ENCODE data around the gene AFF3.

The AFF3 gene

GRCh38 chr2:99728166-99728565, 414.2 kb downstream of the AFF3 start:
- no peak for DNase-seq

DNA sequence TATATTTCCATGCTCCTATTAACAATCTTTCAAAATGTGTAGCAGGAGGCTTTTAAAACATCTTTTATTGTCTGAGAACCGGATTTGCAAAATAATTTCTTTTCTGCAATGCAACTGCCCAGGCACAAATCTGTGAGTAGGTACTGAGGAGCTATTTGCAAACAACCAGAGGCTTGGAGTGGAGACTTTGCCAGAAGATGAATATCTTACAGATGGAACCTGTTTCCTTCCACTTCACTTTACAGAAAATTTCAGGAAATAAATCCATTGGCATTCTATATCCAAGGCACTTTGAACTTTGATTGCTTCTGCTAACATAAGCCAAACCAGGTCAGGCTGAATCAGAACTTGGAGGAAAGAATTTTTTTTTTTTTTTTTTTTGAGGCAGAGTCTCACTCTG, 415.2 kb downstream of the AFF3 start:
- no peak for DNase-seq

GRCh38 chr2:99726691-99727090, 415.7 kb downstream of the AFF3 start:
- DNase-seq: no peak

GRCh38 chr2:99725820-99726219, 416.6 kb downstream of the AFF3 start:
- no peak for DNase-seq

DNA sequence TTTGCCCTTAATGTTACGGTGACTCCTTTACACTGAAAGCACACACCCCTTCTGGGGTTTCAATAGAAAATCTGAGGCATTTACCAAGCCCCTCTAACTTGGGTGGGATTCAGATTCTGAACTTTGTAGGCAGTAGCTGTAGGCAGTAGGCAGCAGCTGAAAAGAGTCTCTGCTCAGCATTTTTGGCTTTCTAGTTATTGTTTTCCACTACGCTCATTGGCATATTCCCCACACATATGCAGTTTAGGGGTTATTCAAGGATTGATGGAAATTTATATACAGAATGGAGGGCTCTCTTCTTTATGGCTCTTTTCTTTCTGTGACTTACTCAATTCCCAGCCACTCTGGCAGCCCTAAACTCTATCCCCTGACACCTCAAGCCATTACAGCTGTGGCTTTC, 419.9 kb downstream of the AFF3 start:
- DNase-seq: no peak

- DNase-seq: no peak
Observed at GRCh38 chr2:99719102-99719501, 423.3 kb downstream of the AFF3 start.

GRCh38 chr2:99715956-99716355, 426.4 kb downstream of the AFF3 start:
- DNase-seq: no peak

- DNase-seq: no peak
Observed at GRCh38 chr2:99714349-99714748, 428.0 kb downstream of the AFF3 start.

DNA sequence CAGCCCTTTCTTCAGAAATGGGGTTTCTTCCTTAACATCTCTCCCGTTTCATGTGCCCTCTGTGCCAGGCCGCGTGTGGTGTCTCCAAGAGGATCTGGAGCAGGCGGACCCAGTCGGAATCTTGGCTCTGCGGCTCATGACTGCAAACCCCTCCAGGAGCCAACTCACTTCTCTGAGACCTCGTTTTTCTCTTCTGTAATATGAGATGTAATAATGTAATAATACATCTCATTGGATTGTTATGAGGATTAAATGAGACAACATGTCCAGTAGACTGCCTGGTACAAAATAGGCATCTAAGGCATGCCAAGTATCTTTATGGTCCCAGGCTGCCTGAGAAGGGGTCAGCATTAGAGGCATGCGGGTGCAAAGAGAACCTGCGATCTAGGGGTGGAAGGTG, 431.2 kb downstream of the AFF3 start:
- no peak for DNase-seq

DNA sequence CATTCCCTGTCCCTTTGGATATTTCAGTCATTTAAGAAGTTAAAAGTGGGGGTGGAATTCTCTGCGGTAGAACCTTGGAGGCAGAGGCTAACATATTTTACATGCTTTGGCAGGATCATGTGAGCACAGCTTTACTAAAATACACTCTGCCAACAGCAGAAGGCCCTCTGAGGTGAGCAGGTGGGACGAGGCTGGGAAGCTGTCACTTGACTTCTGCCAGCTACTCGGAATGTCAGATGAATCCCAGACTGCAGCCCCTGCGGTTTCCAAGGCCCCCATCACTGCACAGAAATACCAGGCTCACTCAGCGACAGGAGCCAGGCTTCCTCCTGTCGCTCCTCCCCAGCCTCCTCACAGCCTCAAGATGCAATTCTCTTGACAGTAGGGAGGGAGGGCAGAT, 431.7 kb downstream of the AFF3 start:
- DNase-seq: no peak

DNA sequence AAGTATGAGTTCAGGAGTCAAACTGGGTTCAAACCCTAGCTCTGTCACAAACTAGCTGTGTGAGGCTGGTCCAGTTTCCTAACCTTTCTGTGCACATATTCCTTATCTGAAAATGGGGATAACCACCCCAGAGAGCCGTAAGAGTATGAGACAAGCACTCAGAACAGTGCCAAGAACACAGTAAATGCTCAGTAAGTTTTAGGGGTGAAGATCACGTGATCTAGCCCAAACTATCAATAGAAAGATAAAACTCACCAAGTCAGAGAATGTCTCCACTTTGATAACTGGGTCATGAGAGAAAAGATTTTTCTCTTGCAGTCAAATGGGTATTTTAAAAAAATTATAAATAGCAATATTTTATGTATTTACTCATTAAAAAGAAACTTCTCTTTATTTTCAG, 433.2 kb downstream of the AFF3 start:
- DNase-seq: no peak

DNA sequence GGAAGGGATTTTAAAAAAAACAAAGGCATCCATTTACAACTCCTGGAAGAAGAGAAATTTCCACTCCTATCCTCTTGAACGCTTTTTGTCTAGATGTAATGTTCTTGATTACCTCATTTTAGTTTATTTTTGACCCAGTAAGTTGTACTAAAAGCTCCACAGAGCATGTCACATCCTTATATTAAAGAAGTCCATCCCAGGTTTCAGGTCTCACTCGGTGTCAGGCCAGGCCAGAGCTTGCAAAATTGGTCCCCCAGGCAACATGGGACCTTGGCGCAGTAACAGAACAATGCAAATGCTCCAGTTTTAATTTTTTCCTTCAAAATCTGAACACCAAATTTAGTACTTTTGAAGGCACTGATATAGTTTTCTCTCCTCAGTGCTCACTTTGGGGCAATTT, 434.2 kb downstream of the AFF3 start:
- no peak for DNase-seq

- no peak for DNase-seq
Observed at GRCh38 chr2:99707592-99707991, 434.8 kb downstream of the AFF3 start.

DNA sequence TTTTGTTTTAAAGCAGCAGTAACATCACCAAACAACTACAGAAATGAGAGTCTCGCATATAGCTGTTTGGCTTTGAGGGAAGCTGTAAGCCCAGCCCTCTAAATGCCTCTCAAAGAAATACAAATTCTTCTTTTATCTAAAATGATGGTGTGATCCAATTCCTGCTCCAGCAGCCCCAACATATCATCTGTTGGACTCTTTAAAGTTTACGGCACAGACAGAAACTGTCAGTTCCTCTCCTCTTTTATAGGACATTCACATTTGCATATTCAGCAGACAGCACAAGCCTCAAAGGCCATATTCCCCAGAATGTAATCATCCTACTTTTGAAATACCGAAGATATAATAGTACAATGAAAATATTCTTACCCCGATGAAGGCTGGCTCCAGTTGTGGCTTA, 435.7 kb downstream of the AFF3 start:
- DNase-seq: no peak

DNA sequence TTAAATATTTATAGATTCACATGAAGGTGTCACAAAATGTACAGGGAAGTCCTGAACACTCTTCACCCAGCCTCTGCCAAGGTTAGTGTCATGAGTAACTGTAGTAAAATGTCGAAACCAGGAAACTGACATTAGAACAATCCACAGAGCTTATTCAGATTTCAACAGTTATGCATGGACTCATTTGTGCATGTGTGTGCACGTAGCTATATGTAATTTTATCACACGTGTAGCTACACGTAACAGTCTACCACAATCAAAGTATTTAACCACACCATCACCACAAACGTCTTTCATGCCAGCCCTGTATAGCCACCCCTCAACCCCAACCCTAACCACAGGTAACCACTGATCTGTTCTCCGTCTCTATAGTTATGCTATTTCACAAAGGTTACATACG, 440.9 kb downstream of the AFF3 start:
- DNase-seq: no peak

DNA sequence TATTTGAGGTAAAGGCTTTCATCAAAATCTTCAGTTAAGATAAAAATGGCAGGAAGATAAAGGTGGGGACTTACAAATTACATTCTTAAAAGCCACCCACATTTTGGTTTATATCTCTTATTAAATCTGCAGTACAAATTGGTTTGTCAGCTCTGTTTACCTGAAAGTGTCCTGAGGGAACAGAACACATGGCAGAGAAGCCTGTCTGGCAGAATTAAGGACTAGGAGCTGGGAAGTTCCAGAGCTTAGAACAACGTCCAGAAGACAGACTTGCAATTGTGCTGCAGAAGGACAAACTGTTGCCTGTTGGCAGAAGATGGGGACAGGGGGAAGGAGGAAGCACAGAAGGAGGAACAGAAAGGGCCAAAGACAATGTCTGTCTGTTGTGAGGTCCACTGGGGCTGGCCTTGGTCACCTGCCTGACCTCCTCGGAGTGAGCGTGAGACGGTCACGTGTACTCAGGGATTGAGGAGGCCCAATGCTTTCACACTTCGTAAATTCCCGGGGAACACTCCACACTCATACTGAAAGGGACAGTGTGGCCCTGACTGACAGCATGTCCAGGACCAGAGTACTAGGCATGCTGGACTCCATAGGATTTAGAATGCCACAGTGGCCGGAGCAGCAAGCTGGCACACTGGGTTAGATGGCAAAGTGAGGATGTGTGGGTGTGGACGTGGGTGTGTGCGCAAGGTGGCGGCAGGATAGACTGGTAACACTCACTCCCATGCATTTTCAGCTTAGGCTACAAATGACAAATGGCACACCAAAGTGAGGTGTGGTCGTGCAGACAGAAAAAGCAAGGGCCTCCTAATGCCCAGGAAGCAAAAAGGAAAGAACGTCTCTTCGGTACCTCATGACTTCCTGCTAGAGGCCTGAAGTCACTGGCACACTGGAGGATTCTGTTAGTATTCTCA, 441.6 kb downstream of the AFF3 start:
- DNase-seq: no peak

DNA sequence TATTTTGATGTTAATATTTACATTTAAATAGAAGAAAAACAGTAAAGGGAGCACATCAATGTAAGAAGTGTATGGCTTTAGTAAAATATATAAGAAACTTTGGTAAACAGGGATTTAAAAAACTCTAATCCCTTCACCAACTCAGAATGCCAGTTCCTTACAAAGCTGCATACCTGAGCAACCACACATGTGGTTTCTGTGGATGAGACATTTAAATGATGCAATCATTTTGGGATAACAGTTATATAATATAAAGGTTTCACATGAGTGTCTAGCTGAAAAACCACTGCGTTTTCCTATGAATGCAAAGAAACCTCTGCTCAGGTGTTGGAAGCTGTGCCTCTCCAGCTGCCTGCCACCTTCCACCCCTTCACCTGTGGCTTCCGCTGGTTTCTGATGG, 443.5 kb downstream of the AFF3 start:
- DNase-seq: no peak

DNA sequence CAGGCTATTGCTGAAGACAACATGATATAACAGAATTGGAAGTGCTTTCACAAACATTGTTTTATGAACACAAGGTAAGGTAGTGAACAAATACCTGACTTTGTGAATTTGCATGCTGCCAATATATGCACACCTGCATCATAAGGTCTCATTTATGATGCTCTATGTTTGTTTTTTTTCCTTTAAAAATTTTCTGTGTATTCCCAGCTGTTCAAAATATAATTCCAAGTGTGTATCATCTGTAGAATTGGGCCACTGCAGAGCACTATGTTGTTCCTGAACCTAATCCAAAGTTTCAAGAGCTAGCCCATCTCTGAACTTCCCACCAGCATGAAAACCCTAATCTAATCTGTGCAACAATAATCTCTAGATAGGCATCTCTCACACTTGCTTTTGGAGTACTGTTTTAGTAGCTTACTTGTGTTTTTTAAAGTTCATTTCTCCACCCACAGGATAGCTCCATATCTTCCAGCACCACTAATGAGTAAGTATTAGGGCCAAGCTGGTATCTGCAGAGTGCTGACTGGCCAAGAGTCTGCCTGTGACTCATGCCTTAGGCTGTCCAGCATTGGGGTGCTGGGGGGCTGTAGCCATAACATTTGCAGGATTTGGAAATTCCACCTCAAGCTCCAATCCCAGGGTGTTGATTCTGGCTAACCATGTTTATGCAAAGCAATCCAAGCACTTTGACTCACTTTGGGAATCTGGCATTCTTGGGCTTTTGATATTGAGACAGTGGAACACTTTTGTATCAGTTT, 444.4 kb downstream of the AFF3 start:
- no peak for DNase-seq

- DNase-seq: no peak
Observed at GRCh38 chr2:99695944-99696253, 446.5 kb downstream of the AFF3 start.

GRCh38 chr2:99695130-99695943, 447.1 kb downstream of the AFF3 start:
- DNase-seq: no peak

DNA sequence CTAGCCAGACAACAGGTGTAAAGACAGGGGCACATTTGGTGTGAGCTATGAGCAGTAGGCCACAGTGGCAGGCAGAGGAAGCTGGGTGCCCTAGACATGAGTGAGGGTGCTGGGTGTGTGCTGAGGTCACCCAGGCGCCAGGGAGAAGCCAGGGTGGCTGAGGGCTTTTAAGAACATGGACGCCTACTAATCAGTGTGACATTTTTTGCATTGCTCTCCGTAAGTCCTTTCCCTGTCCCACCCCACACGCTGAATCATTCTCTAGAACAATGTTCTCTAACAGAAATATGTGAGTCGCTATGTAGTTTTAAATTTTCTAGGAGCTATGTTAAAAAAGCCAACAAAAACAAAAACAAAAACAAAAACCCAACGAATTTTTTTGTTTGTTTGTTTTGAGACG, 448.1 kb downstream of the AFF3 start:
- DNase-seq: no peak

DNA sequence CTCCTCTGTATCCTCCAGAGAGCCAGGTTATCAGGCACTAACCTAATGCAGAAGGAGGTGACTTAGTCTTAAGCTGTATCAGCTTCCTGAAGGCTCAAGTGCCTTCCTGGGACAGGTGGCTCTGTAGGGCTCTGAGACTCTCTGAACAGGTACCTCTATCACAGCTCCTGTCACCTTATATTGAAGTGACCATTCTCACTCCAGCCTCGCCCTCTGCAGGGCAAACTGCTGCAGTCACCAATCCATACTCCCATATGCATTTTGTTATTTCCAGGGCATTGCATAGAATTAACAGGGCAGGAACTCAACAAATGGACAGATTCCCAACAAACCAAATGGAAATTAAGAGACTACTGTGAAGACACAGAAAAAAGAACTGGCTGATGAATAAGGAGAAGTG, 449.6 kb downstream of the AFF3 start:
- DNase-seq: no peak

DNA sequence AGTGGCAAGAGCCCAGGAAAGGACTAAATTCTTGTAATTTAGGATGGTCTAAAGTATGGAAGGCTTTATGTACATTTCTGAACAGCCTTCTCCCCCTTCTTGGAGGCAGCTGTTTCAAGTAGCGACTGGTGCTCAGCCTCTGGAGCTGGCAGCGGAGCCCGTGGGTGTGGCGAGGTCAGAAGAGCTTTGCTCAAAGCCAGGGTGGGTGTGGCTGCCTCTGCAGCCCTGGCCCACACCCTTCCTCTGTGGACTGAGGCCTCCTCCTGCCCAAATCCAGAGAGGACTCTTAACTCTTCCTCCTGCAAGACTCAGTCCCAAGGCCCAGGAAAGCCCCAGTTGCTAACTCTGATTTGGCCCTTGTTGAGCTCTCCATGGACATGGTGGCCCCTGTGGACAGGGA, 450.5 kb downstream of the AFF3 start:
- DNase-seq: no peak

All from NK-92 treated with Interleukin-12 subunit alpha and Interleukin-12 subunit beta, amount 100 ng/mL, for 24 hours (cell line).